ENCODE data around the gene VCAN.

Gene VCAN

GRCh38 chr5:83559118-83559785, 87.7 kb downstream of the VCAN start:
- no peak for DNase-seq (ENCODE audit: insufficient read length, low spot score)

GRCh38 chr5:83562071-83562606, 90.6 kb downstream of the VCAN start:
- FAIRE-seq (no peak), DNase-seq (ENCODE audit: insufficient read length, low spot score) (no peak)

More at GRCh38 chr5:83559118-83559785, 87.7 kb downstream of the VCAN start:
- no peak for FAIRE-seq

GRCh38 chr5:83562791-83563557, 91.4 kb downstream of the VCAN start:
- FAIRE-seq (no peak), DNase-seq (ENCODE audit: insufficient read length, low spot score) (no peak)

- FAIRE-seq (no peak), DNase-seq (ENCODE audit: insufficient read length, low spot score) (no peak)
Observed at GRCh38 chr5:83563631-83564030, 92.1 kb downstream of the VCAN start.

GRCh38 chr5:83564069-83564749, 92.7 kb downstream of the VCAN start:
- FAIRE-seq (no peak), DNase-seq (ENCODE audit: insufficient read length, low spot score) (peak; percentile 11)

- DNase-seq (ENCODE audit: insufficient read length, low spot score) (no peak), FAIRE-seq (no peak)
Observed at GRCh38 chr5:83567741-83568140, 96.2 kb downstream of the VCAN start.

- no peak for FAIRE-seq
Observed at GRCh38 chr5:83568186-83568585, 96.6 kb downstream of the VCAN start.

GRCh38 chr5:83570916-83571315, 99.4 kb downstream of the VCAN start:
- DNase-seq (ENCODE audit: insufficient read length, low spot score): no peak
- FAIRE-seq: no peak

More at GRCh38 chr5:83568186-83568585, 96.6 kb downstream of the VCAN start:
- DNase-seq (ENCODE audit: insufficient read length, low spot score): peak; percentile 7

- FAIRE-seq: no peak
- no peak for DNase-seq (ENCODE audit: insufficient read length, low spot score)
Observed at GRCh38 chr5:83572271-83572670, 100.7 kb downstream of the VCAN start.

GRCh38 chr5:83576341-83576740, 104.8 kb downstream of the VCAN start:
- DNase-seq (ENCODE audit: insufficient read length, low spot score): no peak
- FAIRE-seq: no peak

GRCh38 chr5:83577036-83577636, 105.6 kb downstream of the VCAN start:
- no peak for DNase-seq (ENCODE audit: insufficient read length, low spot score)
- FAIRE-seq: no peak

- DNase-seq (ENCODE audit: insufficient read length, low spot score): no peak
- FAIRE-seq: no peak
Observed at GRCh38 chr5:83583859-83584258, 112.3 kb downstream of the VCAN start.

GRCh38 chr5:83586874-83587776, 115.6 kb downstream of the VCAN start:
- no peak for DNase-seq (ENCODE audit: insufficient read length, low spot score)
- no peak for FAIRE-seq

GRCh38 chr5:83589786-83590185, 118.2 kb downstream of the VCAN start:
- no peak for FAIRE-seq

GRCh38 chr5:83590966-83591365, 119.4 kb downstream of the VCAN start:
- no peak for FAIRE-seq
- no peak for DNase-seq (ENCODE audit: insufficient read length, low spot score)

More at GRCh38 chr5:83589786-83590185, 118.2 kb downstream of the VCAN start:
- no peak for DNase-seq (ENCODE audit: insufficient read length, low spot score)

- no peak for DNase-seq (ENCODE audit: insufficient read length, low spot score)
- no peak for FAIRE-seq
Observed at GRCh38 chr5:83595217-83595616, 123.7 kb downstream of the VCAN start.

- DNase-seq (ENCODE audit: insufficient read length, low spot score): peak; percentile 23
- FAIRE-seq: no peak
Observed at GRCh38 chr5:83608122-83608521, 136.6 kb downstream of the VCAN start.

- no peak for DNase-seq (ENCODE audit: insufficient read length, low spot score)
- FAIRE-seq: no peak
Observed at GRCh38 chr5:83614841-83615240, 143.3 kb downstream of the VCAN start.

GRCh38 chr5:83628360-83628759, 156.8 kb downstream of the VCAN start:
- no peak for FAIRE-seq
- no peak for DNase-seq (ENCODE audit: insufficient read length, low spot score)

All from HTR-8/SVneo (cell line).